HEK293T (cell line): ENCODE data around the gene GABRE.

Experiments
- ARNT ChIP-seq: fragments of 450-650 bp; IDR thresholded peaks from 2 replicates; pipeline ENCODE4 v1.6.1; 2017; ENCODE audit warnings: mild to moderate bottlenecking
- BHLHE40 ChIP-seq: fragments of 450-650 bp; IDR thresholded peaks from 2 replicates; pipeline ENCODE4 v1.6.1; 2016; ENCODE audit warnings: mild to moderate bottlenecking, moderate library complexity, borderline replicate concordance
- CTBP1 ChIP-seq: fragments of 450-650 bp; IDR thresholded peaks from 2 replicates; pipeline ENCODE4 v1.6.1; 2016; ENCODE audit warnings: borderline replicate concordance
- FOXA1 ChIP-seq: fragments of 450-650 bp; IDR thresholded peaks from 2 replicates; pipeline ENCODE4 v1.6.1; 2016; ENCODE audit warnings: mild to moderate bottlenecking
- FOXK2 ChIP-seq: fragments of 450-650 bp; IDR thresholded peaks from 2 replicates; pipeline ENCODE4 v1.6.1; 2016; ENCODE audit warnings: mild to moderate bottlenecking
- FOXM1 ChIP-seq: fragments of 450-650 bp; IDR thresholded peaks from 2 replicates; pipeline ENCODE4 v1.6.1; 2017; ENCODE audit warnings: mild to moderate bottlenecking, borderline replicate concordance
- HDGF ChIP-seq: fragments of 450-650 bp; IDR thresholded peaks from 2 replicates; pipeline ENCODE4 v1.6.1; 2017; ENCODE audit warnings: antibody characterized with exemption, borderline replicate concordance
- L3MBTL2 ChIP-seq: fragments of 450-650 bp; conservative IDR thresholded peaks from 2 replicates; pipeline ENCODE4 v1.6.1; 2016; ENCODE audit warnings: mild to moderate bottlenecking
- SP1 ChIP-seq: fragments of 450-650 bp; IDR thresholded peaks from 2 replicates; pipeline ENCODE4 v1.6.1; 2017
- SUZ12 ChIP-seq: fragments of 450-650 bp; IDR thresholded peaks from 2 replicates; pipeline ENCODE4 v1.6.1; 2016; ENCODE audit warnings: mild to moderate bottlenecking
- TARDBP ChIP-seq: fragments of 450-650 bp; IDR thresholded peaks from 2 replicates; pipeline ENCODE4 v1.6.1; 2016
- TF ChIP-seq, protein P1 (sequence below): fragments of 450-650 bp; IDR thresholded peaks from 2 replicates; pipeline ENCODE4 v1.6.1; 2016

GRCh38 chrX:151982222-151982621 lies 7.7 kb upstream of the GABRE start:
- TF ChIP-seq HDGF (no peak), TARDBP (no peak), FOXK2 (no peak), FOXA1 (no peak), BHLHE40 (no peak), SUZ12 (no peak), CTBP1 (no peak), L3MBTL2 (no peak), FOXM1 (no peak), ARNT (no peak), SP1 (no peak)
- TF ChIP-seq, protein P1, sequence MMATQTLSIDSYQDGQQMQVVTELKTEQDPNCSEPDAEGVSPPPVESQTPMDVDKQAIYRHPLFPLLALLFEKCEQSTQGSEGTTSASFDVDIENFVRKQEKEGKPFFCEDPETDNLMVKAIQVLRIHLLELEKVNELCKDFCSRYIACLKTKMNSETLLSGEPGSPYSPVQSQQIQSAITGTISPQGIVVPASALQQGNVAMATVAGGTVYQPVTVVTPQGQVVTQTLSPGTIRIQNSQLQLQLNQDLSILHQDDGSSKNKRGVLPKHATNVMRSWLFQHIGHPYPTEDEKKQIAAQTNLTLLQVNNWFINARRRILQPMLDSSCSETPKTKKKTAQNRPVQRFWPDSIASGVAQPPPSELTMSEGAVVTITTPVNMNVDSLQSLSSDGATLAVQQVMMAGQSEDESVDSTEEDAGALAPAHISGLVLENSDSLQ, result no peak
